Left ventricle myocardium inferior (tissue), 1 donor: ENCODE results near the gene XIRP1. TPM values are rescaled to one million over a fixed set of nuclear protein-coding genes. Genes with fewer than 3 reads are reported as not detected.
A peak's percentile ranks its signal among the peaks of the same experiment; 100 is the strongest.

ENCODE experiments used
- DNase-seq: peaks from one replicate; pipeline ENCODE4 v3.0.0-alpha.2; 2020
- H3K27ac ChIP-seq: fragments of 200-600 bp; replicated peaks from 2 replicates; pipeline ENCODE4 v1.8.0; 2021
- H3K27me3 ChIP-seq: fragments of 200-600 bp; 2 replicates; pipeline ENCODE4 v1.8.0; 2021; ENCODE audit warnings: low read depth
- H3K36me3 ChIP-seq: fragments of 200-600 bp; 2 replicates; pipeline ENCODE4 v1.8.0; 2021
- H3K4me1 ChIP-seq: fragments of 200-600 bp; 2 replicates; pipeline ENCODE4 v1.8.0; 2021
- H3K4me3 ChIP-seq: fragments of 200-600 bp; 2 replicates; pipeline ENCODE4 v1.8.0; 2021; ENCODE audit warnings: mild to moderate bottlenecking, moderate library complexity
- H3K9me3 ChIP-seq: fragments of 200-600 bp; replicated peaks from 2 replicates; pipeline ENCODE4 v1.8.0; 2021
- intact Hi-C: fragments of 100-400 bp; cut with micrococcal nuclease; formaldehyde crosslinking; loops from one replicate; pipeline ENCODE4 v1.11.0; 2022
- total RNA-seq: library from RNA; stranded (reverse); fragmentation: NEBNext Ultra II Directional; extraction: Animal tissue kit (Norgen Biotek cat#: 25700); gene quantifications from one replicate; pipeline ENCODE4 v1.2.1, GENCODE V29; 2021
- TF ChIP-seq, protein P1 (sequence below): fragments of 200-600 bp; IDR thresholded peaks from 2 replicates; pipeline ENCODE4 v1.8.0; 2021; ENCODE audit warnings: antibody characterized with exemption, mild to moderate bottlenecking, borderline replicate concordance
- donor health status: DM: no; HTN: yes; CAD: no; lungs with severe emphysema.

XIRP1 gene
- total RNA-seq, 1 donor from 2014 or later = 386 TPM

DNA sequence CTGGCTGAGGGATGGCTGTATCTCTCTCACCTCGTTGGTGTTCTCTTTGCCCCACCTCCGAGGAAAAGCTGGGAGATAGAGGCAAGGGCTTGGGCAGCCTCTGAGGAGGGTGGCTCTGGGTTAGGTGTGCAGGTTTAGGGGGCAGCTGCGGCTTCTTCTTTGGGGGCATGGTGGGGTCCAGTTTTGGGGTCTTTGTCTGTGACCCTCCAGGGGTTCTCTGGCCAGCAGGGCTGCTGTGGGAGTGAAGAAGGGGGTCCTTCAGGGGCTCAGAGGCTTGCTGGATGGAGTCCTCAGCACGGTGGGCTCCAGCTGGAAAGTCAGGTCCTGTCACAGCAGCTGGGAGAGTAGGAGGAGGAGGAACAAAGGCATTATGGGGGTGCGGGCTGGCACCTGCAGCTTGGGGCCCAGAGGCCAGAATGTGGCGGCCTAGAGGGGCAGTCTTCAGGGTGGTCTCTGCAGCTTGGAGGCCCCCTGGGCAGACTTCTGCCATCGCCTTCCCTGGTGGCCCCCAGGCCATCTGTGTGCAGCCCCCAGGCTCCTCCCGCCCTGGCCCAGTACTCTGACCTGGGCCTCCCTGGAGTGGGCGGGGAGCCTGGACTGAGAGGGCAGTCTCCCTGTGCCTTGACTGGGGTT lies 7.0 kb downstream of the XIRP1 start:
- TF ChIP-seq, protein P1, sequence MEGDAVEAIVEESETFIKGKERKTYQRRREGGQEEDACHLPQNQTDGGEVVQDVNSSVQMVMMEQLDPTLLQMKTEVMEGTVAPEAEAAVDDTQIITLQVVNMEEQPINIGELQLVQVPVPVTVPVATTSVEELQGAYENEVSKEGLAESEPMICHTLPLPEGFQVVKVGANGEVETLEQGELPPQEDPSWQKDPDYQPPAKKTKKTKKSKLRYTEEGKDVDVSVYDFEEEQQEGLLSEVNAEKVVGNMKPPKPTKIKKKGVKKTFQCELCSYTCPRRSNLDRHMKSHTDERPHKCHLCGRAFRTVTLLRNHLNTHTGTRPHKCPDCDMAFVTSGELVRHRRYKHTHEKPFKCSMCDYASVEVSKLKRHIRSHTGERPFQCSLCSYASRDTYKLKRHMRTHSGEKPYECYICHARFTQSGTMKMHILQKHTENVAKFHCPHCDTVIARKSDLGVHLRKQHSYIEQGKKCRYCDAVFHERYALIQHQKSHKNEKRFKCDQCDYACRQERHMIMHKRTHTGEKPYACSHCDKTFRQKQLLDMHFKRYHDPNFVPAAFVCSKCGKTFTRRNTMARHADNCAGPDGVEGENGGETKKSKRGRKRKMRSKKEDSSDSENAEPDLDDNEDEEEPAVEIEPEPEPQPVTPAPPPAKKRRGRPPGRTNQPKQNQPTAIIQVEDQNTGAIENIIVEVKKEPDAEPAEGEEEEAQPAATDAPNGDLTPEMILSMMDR = no peak
- Histone ChIP-seq H3K9me3 (no peaks in the 10 kb centered on the region), H3K27ac (peak overlapping the region; percentile 94), H3K36me3 (peaks cover 42% of the 10 kb centered on the region), H3K4me1 (peaks cover 92% of the 10 kb centered on the region), H3K4me3 (peak overlapping the region; percentile 67), H3K27me3 (no peaks in the 10 kb centered on the region)
- DNase-seq = no peak
- intact Hi-C loops = loop anchor here (5.0 kb wide), 1 partner anchor 102 kb away; no protein-coding TSS in a partner anchor

DNA sequence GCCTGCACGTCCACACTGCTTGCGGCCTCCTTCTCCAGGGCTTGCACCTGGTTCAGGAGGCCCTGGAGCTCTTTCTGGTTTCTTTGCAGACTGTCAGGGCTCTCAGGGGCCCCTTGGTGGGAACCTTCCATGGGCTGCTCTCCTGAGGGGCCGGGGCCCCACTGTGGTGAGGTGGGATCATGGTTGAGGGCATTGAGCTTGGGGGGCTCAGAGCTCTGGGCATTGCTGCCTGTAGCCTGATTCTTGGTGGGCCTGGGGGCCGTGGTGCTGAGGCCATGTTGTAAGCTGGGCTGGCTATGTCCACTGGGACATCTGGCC lies 7.5 kb downstream of the XIRP1 start:
- no peaks in the 10 kb centered on the region for H3K9me3 ChIP-seq
- H3K4me1 ChIP-seq = peaks cover 92% of the 10 kb centered on the region
- H3K27ac ChIP-seq = peak overlapping the region; percentile 94
- TF ChIP-seq, protein P1 = no peak
- no peak overlapping the region for H3K4me3 ChIP-seq
- no peak for DNase-seq
- H3K27me3 ChIP-seq = no peaks in the 10 kb centered on the region
- peaks cover 42% of the 10 kb centered on the region for H3K36me3 ChIP-seq
- intact Hi-C loops = loop anchor here (5.0 kb wide), 1 partner anchor 102 kb away; no protein-coding TSS in a partner anchor

DNA sequence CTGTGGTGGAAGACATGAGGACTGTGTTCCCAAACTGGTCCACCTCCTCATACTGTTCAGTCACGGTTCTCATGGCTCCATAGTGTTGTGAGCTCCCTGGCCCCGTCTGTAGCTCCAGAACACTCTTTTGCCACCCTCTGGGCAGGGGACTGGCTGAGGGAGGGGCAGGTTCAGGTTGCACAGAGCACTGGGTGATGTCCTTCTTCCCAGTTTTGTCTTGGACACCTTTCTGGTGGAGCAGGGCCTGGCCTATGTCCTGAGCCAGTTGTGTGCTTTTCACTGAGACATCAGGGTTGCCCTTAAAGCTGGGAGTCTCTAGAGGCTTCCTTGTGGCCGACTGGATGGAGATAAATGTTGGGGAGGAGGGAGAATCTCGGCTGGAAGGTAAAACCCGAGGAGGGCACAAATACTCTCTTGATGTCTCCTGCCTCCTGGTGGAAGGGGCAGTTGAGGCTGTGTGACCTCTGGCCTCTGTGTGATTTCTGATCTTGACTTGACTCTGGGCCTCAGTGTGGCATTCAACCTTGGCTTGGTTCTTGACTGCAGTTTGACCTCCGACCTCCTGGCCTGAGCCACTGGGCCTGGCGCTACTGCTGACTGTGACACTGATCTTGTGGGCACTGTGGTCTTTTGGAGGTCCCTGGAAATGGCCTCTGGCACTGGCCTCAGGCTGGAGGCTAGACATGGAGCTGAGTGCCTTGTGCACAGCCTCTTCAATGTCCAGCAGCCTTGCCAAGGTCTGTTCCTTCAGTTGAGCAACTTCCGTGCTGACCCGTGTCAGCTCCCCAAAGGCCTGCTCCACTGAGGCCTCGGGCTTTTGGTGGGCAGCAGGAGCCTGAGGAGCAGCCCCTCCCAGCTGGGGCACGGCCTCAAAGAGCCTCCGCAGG lies 8.1 kb downstream of the XIRP1 start:
- Histone ChIP-seq H3K27ac (peak overlapping the region; percentile 94), H3K36me3 (peaks cover 42% of the 10 kb centered on the region), H3K27me3 (no peaks in the 10 kb centered on the region), H3K9me3 (no peaks in the 10 kb centered on the region), H3K4me3 (no peak overlapping the region), H3K4me1 (peaks cover 92% of the 10 kb centered on the region)
- TF ChIP-seq, protein P1 = no peak
- no peak for DNase-seq
- intact Hi-C loops = no loop called here

DNA sequence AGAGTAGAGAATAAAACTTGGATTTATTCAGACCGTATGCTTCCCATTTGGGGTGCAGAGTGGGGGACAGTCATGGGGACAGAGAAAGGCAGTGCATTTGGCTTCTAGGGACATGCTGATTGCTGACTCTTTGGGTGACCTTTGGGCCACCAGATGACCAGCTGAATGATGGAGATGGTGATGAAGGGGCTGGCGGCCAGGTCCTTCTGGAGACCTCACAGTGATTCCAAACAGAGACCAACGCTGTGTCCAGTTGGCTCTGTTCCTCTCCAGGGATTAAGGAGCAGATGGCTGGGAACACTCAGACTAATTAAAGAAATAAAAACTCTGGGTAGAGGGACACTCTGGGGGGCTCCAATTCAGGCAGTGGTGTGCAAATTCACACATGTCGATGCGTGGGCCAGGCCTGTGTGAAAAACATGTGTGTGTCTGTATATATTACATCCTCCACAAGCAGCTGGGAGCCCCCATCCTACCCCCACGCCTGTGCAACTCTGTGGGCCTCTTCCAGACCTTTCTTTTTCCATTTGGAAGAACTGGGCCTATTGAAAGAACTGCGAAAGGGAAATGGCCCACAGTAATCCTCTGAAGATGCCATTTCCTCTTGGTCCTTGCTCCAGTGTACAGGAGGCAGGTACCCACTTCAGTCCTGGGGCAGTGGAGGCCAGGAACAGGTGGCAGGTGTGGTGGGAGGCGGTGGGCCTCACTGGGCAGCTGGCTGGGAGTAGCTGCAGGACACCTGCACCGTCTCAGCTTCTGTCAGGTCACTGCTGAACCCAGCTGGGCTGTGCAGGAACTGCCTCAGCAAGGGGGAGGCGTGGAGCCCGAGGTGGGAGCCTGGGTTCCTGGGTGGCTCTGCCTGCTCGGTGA lies 8.9 kb downstream of the XIRP1 start:
- peaks cover 92% of the 10 kb centered on the region for H3K4me1 ChIP-seq
- no peak for DNase-seq
- intact Hi-C loops = no loop called here

More for the DNA sequence above, 8.9 kb downstream of the XIRP1 start:
- no peaks in the 10 kb centered on the region for H3K9me3 ChIP-seq
- H3K27ac ChIP-seq = peak overlapping the region; percentile 94
- no peak overlapping the region for H3K4me3 ChIP-seq
- no peaks in the 10 kb centered on the region for H3K27me3 ChIP-seq
- TF ChIP-seq, protein P1 = no peak
- peaks cover 42% of the 10 kb centered on the region for H3K36me3 ChIP-seq
